GM18499 (cell line): ENCODE data around the gene TLE2.

Experiments used
- ATAC-seq: cut with Tn5 transposase; IDR thresholded peaks from one replicate; pipeline ENCODE4 v1.9.1; 2021; ENCODE audit warnings: moderate number of reproducible peaks; ENCODE audit not compliant: insufficient read depth, unreplicated experiment

Gene TLE2

DNA sequence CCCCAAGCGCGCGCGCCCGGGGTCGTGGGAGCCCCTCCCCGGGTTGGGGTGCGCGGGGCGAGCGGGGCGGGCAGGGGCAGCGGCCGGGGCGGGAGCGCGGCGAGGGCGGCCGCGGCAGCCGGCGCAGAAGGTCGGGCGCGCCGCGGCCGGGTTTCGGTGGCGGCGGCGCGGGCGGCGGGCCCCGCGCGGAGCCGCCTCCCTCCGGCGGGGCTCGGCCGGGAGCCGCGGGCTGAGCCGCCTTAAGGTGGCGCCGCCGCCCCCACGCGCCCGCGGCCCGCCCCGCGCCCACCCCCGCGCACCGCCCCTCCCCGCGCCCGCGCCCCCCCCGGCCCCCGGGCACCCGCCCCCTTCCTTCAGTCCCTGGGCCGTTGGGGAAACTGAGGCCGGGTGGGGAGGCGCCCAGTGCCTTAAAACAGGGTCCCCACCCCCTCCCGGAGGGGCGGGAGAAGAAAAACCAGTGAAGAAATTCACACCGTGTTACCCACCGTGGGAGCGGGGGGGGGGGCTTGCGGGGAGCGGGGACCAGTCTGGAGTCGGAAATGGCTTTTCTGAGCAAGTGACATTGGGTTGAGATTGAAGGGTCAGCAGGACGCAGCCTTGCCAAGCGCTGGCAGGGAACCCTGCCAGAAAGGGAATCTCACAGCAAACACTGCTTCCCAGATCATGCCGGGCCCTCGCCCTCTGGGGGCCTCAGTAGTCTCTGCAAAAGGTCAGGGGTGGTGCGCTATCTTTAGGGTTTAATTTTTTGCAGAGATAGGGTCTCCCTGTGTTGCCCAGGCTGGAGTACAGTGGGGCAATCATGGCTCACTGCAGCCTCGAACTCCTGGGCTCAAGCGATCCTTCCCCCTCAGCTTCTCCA is at the start of gene TLE2:
Gene TLE2 (minus strand): TSS at position 216 of the 859 bp plus-strand sequence. CDS start 376 bp downstream, outside the sequence.
- no peak for ATAC-seq

GRCh38 chr19:3075605-3076431 is 46.7 kb upstream of the TLE2 start:
- no peak for ATAC-seq

DNA sequence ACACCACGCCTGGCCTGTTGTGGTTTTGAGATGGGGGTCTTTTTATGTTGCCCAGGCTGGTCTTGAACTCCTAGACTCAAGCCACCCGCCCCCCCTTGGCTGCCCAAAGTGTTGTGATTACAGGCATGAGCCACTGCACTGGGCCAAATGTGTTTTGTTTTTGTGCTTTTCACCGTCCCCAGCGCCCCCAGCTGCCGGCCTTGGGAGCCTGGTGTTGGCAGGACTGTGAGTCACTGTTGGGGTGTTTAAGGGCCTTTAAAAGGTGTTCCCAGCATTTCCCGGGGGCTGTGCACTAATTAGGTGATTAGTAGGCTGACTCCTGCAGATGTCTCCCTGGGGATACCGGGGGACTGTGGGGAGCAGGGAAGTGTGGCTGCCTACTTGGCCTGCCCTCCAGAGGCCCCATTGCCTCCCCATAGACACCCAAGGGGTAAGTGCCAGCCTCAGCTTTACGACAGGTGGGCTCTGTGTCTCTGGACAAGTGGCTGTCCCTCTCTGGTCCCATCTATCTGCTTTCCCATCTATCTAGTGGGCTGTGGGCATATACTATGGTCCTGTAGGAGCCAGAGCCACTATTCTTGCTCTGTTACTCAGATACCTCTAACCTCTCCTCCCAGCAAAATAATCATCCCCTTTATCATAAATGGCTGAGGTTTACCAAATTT is 45.0 kb upstream of the TLE2 start:
- no peak for ATAC-seq

DNA sequence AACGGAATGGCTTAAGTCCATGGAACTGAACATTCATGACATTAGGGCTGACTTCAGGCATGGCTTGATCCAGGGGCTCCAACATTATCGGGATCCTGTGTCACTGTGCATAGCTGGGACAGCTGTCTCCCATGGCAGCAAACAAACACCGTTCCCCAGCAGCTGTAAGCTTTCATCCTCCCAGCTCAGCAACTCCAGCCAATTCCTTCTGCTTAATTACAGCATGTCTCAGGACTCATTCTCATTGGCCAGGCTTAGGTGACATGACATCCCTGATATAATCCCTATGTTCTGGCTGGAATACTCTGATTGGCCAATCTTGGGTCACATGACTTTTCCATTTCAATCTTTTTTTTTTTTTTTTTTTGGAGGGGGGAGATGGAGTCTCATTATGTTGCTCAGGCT is 44.1 kb upstream of the TLE2 start:
- ATAC-seq = no peak

GRCh38 chr19:3071768-3072167 is 42.7 kb upstream of the TLE2 start:
- ATAC-seq = no peak

- no peak for ATAC-seq
Observed at GRCh38 chr19:3068071-3068470, 39.0 kb upstream of the TLE2 start.

DNA sequence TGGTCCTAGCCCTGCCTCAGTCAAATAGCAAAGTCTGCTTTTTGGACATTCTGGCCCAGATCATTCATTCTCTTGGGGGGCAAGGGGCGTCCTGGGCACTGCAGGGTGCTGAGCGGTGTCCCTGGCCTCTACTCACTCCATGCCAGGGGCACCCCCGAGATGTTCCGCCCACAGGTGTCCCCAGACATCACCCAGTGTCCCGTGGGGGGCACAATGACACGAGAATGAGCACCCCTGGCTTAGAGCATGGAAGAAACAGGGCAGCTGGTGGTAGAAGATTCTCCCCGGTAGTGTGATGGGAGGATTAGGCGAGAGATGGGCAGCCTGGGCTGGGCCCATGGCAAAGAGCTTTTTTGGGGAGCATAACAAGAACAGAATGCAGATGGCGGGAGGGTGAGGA is 38.5 kb upstream of the TLE2 start:
- no peak for ATAC-seq

DNA sequence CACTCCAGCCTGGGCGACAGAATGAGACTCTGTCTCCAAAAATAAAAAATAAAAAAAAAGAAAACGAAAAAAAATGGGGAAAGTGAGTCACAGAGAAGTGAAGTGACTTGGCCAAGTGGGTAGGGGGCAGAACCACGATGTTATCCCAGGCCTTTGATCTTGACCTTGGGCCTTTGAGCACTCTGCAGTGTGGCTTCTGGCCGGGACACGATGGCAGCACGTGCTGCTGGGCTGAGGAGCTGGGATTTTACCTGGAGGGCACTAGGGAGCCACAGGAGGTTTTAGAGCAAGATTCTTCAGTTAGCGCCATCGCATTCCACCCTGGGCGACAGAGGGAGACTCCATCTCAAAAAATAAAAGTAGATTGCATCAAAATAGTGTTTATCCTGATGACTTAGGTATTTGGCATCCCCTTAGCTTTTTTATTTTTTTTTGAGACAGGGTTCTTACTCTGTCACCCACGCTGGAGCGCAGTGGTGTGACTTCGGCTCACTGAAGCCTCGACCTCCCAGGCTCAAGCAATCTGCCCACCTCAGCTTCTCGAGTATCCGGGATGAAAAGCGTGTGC is 37.5 kb upstream of the TLE2 start:
- ATAC-seq = no peak

- ATAC-seq = no peak
Observed at GRCh38 chr19:3065675-3066357, 36.7 kb upstream of the TLE2 start.

DNA sequence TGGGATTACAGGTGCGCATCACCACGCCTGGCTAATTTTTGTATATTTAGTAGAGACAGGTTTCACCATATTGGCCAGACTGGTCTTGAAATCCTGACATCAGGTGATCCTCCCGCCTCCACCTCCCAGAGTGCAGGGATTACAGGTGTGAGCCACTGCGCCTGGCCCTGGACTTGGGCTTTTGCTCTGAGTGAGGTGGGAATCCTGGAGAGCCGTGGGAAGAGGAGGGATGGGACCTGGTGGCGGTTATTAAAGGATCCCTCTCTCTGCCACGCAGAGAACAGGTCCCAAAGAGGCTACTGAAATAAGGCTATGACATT is 34.9 kb upstream of the TLE2 start:
- ATAC-seq = no peak

- no peak for ATAC-seq
Observed at GRCh38 chr19:3062165-3063105, 33.4 kb upstream of the TLE2 start, which contains the start of gene TLE5. Gene TLE5 (minus strand): TSS chr19:3062495. CDS start chr19:3062200, 295 bp downstream.

DNA sequence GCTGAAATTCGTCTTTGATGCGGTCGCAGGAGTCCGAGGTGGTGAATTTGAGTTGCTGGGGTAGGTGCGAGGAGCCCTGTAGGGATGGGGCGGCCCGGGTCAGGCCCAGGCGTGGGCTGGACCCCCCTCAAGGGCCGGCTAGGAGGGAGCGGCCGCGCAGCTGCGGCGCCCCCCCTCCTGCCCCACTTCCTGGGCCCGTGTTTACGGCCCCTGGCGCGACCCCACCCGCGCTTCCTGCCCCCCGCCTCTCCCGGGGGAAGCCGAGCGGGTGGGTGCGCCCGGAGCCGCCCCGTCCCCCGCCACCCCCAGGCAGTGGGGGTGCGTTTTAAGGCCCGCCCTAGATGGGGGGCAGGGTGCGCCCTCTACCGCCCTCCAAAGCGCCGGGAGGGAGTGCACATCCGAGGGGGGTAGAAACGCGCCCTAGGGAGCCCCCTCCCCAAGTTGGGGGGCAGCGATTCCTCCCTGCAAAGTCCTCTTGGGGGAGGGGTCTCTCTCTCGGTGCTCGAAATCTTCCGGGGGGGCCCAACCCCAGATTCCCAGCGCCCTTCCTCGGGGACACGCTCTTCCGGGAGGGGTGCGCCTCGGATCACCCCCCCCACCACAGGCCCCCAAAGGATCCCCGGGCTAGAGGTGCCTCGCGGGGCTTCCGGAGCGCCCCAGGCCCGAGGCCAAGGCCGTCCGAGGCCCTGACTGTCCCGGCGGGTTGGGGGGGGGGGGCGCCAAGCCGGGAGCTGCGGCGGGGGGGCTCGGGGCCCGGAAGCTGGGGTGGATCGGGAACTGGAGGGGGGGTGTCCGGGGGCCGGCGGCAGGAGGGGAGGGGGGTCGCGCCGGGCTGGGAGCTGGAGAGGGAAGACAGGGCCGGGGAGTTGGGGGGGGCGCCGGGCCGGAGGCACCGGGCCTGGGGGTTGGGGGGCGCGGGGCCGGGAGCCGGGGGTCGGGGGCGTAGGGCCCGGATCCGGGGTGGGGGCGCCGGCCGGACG is 32.4 kb upstream of the TLE2 start:
- ATAC-seq = no peak

GRCh38 chr19:3060857-3061181 is 31.7 kb upstream of the TLE2 start:
- ATAC-seq = no peak

DNA sequence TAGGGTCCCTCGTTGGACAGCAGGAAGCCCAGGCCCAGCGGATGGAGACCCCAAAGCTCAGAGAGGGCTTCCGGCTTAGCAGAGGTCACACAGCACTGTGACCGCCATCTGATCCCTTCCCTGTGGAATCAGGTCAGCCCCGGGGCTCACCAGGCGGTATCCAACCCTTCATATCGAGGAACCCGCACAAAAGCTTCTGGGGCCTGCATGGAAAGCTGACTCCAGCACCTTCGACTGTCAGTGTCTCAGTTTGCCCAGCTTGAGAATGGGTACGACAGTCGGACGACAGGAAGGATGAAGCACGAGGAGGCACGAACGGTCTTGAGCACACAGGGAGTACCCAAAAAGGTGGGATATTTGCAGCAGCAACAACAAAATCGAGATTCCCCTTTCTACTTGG is 30.6 kb upstream of the TLE2 start:
- ATAC-seq = no peak

DNA sequence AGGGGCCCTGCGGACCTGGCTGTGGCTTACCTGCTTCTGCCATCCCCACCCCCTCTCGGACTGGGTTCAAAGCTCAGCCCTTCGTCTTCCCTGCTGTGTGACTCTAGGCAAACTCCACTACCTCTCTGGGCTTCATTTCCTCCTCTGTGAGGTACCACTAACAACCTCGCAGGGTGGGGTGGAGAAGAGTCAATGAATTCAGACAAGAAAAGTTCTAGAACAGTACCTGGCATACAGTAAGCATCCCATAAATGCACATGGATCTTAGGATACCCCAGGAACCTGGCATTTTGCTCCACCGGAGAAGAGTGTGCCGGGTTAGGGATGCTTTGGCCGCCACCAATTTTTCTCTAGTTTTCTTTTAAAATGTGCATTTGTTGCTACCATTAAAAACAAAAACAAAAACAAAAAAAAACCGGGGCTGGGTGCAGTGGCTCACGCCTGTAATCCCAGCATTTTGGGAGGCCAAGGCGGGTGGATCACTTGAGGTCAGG is 29.8 kb upstream of the TLE2 start:
- no peak for ATAC-seq

GRCh38 chr19:3058009-3058820 is 29.1 kb upstream of the TLE2 start:
- ATAC-seq = no peak

DNA sequence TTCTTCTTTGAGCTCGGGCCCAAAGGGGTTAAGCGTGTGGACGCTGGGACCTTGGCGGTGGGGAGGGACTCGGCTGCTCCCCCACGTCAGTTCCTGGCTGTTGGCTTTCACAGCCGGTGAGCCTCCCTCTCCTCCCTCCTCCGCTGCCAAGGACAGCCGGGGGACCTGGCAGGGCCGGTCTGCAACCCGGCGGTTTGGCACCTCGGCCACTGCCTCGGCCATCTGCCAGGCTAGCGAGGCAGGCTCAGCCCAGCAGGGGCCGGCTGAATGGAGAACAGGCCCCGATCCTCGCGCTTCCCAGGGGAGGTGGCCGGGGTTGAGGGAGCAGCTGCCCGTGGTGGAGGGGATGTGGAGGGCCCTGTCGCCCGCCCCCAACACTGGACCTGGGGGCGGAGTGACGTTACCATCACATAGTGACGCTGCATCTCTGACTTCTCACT is 28.2 kb upstream of the TLE2 start:
- ATAC-seq = no peak
